ENCODE data around the gene NCAPG2. TPM values are rescaled to one million over a fixed set of nuclear protein-coding genes. Genes with fewer than 3 reads are reported as not detected.
"Not testable (repeated sequence)": the region's sequence is repeated elsewhere in the genome, so short reads cannot be mapped to it uniquely, and the experiment has no call there.

The NCAPG2 gene
- total RNA-seq, 4 donors from 2014 or later, result 3.4 to 9.0 (median 4.3) TPM

- in situ Hi-C loops (cut with MboI; ENCODE audit: low pct_ligation_motif_present in 1 of 4, low pct_unique_long_range_greater_than_20kb in 1 of 4, low sequenced_read_pairs in 3 of 4); H3K4me1 ChIP-seq; H3K27me3 ChIP-seq; H3K4me3 ChIP-seq; H3K9me3 ChIP-seq; H3K36me3 ChIP-seq; intact Hi-C loops (cut with DNase I; ENCODE audit: low total_unique reads); DNase-seq; H3K27ac ChIP-seq: not testable (repeated sequence)
- whole genome bisulfite sequencing, 2 donors (ENCODE audit: low coverage in 1 of 2), result 94 to 98% methylated on average over 5 to 18 of the region's 24 CpGs
Observed at GRCh38 chr7:158666966-158667678, 37.5 kb downstream of the NCAPG2 start.

DNA sequence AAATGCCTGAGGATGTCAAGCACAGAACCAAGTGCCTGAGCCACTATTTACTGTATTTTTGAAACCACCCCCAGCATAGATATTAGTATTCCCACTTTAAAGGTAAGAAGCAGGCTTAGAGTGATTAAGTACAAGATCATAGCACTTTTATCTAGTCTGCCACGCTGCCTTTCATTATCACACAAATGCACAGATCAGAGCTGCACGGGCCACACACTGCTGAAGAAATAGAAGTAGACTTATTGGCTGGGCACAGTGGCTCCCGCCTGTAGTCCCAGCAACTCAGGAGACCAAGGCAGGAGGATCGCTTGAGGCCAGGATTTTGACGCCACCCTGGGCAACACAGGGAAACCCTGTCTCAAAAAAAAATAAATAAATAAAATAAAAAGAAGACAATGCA, 38.2 kb downstream of the NCAPG2 start:
- intact Hi-C loops (cut with DNase I; ENCODE audit: low total_unique reads), result no loop called here
- Histone ChIP-seq H3K27ac (no peak overlapping the region), H3K4me1 (no peaks in the 10 kb centered on the region), H3K27me3 (no peaks in the 10 kb centered on the region), H3K36me3 (no peaks in the 10 kb centered on the region), H3K4me3 (no peak overlapping the region), H3K9me3 (no peaks in the 10 kb centered on the region)
- DNase-seq, result no peak
- TF ChIP-seq EP300 (IDR thresholded peaks at IDR 0.05; ENCODE audit: low read depth), result no peak
- TF ChIP-seq POLR2AphosphoS5 (IDR thresholded peaks at IDR 0.05), result no peak
- TF ChIP-seq CTCF (IDR thresholded peaks at IDR 0.05), result no peak
- TF ChIP-seq POLR2A (IDR thresholded peaks at IDR 0.05), result no peak
- in situ Hi-C loops (cut with MboI; ENCODE audit: low pct_ligation_motif_present in 1 of 4, low pct_unique_long_range_greater_than_20kb in 1 of 4, low sequenced_read_pairs in 3 of 4), result no loop called here
- 97 to 100% methylated on average over 2 to 5 of the region's 5 CpGs for WGBS, 2 donors (ENCODE audit: low coverage in 1 of 2)

DNA sequence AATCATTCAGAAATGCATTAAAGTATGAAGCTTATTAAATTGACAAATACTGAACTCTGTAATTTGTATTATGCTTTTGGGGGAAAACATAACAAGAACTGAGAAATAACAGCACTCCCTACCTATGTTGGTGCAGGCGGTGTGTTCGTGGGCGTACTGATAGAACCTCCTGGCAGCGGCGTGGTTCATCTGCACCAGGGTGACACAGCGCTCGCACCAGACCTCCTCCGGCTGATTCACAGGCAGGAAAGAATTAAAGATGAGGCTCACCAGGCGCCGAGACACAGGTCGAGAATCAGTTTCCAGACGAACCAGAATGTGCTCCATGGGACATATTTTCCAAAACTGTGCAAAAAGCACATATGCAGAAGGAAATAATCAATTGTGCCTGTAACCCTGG, 40.2 kb downstream of the NCAPG2 start:
- H3K4me3 ChIP-seq, result no peak overlapping the region
- WGBS, 2 donors (ENCODE audit: low coverage in 1 of 2), result 94 to 96% methylated on average over 4 to 12 of the region's 12 CpGs
- TF ChIP-seq EP300 (IDR thresholded peaks at IDR 0.05; ENCODE audit: low read depth) (no peak), POLR2AphosphoS5 (IDR thresholded peaks at IDR 0.05) (no peak), POLR2A (IDR thresholded peaks at IDR 0.05) (no peak), CTCF (IDR thresholded peaks at IDR 0.05) (no peak)

GRCh38 chr7:158663428-158663741, 41.2 kb downstream of the NCAPG2 start:
- Histone ChIP-seq H3K4me3 (no peak overlapping the region), H3K4me1 (no peaks in the 10 kb centered on the region), H3K9me3 (no peaks in the 10 kb centered on the region), H3K36me3 (no peaks in the 10 kb centered on the region), H3K27ac (no peak overlapping the region), H3K27me3 (no peaks in the 10 kb centered on the region)
- no peak for TF ChIP-seq POLR2AphosphoS5 (IDR thresholded peaks at IDR 0.05)
- TF ChIP-seq EP300 (IDR thresholded peaks at IDR 0.05; ENCODE audit: low read depth), result no peak
- no peak for TF ChIP-seq POLR2A (IDR thresholded peaks at IDR 0.05)
- TF ChIP-seq CTCF (IDR thresholded peaks at IDR 0.05), result no peak
- DNase-seq, result no peak
- in situ Hi-C loops (cut with MboI; ENCODE audit: low pct_ligation_motif_present in 1 of 4, low pct_unique_long_range_greater_than_20kb in 1 of 4, low sequenced_read_pairs in 3 of 4) (no loop called here), intact Hi-C loops (cut with DNase I; ENCODE audit: low total_unique reads) (no loop called here)
- WGBS, 2 donors (ENCODE audit: low coverage in 1 of 2), result 87% methylated on average over 2 of the region's 2 CpGs; no CpG with 5 or more reads in 1 of the 2 donors

More for the DNA sequence above, 40.2 kb downstream of the NCAPG2 start:
- Histone ChIP-seq H3K4me1 (no peaks in the 10 kb centered on the region), H3K36me3 (no peaks in the 10 kb centered on the region), H3K9me3 (no peaks in the 10 kb centered on the region), H3K27ac (no peak overlapping the region), H3K27me3 (no peaks in the 10 kb centered on the region)
- in situ Hi-C loops (cut with MboI; ENCODE audit: low pct_ligation_motif_present in 1 of 4, low pct_unique_long_range_greater_than_20kb in 1 of 4, low sequenced_read_pairs in 3 of 4), result no loop called here
- no peak for DNase-seq
- intact Hi-C loops (cut with DNase I; ENCODE audit: low total_unique reads), result no loop called here

Measured in transverse colon (tissue), 4 donors.